HUDEP-2 (cell line): ENCODE results near the gene ACSS2.

Source experiments
- DNase-seq, 76 experiments: peaks; one replicate each; lab custom pipeline; 2025; ENCODE audit not compliant: unreplicated experiment in 76 of 76; lab: John Stamatoyannopoulos, UW

The ACSS2 gene, protein sequence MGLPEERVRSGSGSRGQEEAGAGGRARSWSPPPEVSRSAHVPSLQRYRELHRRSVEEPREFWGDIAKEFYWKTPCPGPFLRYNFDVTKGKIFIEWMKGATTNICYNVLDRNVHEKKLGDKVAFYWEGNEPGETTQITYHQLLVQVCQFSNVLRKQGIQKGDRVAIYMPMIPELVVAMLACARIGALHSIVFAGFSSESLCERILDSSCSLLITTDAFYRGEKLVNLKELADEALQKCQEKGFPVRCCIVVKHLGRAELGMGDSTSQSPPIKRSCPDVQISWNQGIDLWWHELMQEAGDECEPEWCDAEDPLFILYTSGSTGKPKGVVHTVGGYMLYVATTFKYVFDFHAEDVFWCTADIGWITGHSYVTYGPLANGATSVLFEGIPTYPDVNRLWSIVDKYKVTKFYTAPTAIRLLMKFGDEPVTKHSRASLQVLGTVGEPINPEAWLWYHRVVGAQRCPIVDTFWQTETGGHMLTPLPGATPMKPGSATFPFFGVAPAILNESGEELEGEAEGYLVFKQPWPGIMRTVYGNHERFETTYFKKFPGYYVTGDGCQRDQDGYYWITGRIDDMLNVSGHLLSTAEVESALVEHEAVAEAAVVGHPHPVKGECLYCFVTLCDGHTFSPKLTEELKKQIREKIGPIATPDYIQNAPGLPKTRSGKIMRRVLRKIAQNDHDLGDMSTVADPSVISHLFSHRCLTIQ

DNA sequence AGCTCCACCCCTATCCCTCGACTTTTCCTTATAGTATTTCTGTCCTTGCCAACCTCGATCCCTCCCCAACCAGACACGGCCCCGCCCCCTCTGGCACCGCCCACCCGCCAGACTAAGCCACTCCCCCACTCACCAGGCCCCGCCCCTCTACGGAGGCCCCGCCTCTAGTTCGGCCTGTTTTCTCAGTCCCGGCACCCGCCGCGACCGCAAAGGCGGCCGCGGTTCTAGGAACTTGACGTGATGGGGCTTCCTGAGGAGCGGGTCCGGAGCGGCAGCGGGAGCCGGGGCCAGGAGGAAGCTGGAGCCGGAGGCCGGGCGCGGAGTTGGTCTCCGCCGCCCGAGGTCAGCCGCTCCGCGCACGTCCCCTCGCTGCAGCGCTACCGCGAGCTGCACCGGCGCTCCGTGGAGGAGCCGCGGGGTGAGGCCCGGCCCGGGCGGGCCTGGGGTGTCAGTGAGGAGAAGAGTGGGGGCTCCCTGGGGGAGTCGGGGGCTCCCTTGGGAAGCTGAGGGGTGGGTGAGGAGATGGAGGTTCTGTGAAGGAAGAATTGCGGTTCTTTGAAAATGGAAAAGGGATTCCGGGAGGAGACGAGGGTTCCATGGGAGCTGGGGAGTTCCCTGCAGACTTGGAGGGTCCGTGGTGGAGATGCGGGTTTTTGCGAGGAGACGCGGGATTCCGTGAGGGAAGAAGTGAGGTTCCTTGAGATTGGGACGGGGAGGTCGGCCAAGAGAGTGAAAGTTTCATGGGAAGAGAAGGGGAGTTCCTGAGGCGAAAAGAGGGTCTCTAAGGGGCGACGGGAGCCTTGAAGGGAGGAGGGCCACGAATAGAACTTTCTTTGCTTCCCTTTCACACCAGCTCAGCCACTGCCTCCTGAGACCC is at the start of gene ACSS2:
TSS of gene ACSS2 (plus strand) at position 207 of the 877 bp plus-strand sequence. CDS start at position 241, 34 bp downstream.
- peak in 33 of 76 experiments; percentile 14 to 98 (median 97) for DNase-seq

DNA sequence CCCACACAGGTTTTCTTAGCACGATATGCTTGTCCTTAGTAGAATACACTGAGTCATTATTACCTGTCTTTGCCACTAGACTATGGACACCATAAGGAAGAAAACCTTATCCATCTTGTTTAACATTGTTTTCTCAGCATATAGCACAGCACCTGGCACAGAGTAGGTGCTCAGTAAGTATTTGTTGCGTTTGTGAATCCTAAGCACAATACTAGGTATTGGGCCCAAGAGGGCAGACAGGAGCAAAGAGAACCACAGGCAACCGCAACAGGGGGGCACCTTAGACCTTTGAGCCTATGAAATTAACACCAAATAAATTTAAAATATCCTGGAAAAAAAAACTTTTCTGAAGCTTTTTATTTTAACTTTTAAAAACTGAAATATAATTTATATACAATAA is 47.2 kb upstream of the ACSS2 start:
- DNase-seq, result no peak

DNA sequence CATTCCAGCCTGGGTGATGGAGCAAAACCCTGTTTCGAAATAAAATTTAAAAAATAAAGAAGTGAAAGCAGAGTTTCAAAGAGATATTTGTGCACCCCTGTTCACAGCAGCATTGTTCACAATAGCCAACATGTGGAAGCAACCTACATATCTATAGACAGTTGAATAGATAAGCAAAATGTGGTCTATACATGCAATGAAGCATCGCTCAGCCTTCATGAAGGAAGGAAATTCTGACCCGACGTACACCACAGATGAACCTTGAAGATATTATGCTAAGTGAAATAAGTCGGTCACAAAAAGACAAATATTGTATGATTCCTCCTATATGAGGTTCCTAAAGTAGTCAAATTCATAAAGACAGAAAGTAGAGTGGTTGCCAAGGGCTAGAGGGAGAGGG is 44.5 kb upstream of the ACSS2 start:
- DNase-seq, result peak in 8 of 76 experiments; percentile 6 to 16 (median 9)

DNA sequence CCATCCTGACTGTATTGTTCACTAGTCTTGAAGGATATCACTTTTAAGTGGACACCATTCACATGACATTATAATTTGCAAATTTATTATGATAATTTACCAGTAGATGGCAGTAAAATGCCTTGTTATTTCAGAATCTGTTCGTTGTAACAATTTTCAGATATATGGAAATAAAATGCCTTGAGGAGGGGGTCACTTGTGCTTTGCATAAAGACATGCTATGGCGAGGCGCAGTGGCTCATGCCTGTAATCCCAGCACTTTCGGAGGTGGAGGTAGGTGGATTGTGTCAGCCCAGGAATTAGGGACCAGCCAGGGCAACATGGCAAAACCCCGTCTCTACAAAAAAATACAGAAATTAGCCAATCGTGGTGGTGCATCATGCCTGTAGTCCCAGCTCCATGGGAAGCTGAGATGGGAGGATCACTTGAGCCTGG is 41.9 kb upstream of the ACSS2 start:
- peak in 19 of 76 experiments; percentile 3 to 47 (median 19) for DNase-seq

DNA sequence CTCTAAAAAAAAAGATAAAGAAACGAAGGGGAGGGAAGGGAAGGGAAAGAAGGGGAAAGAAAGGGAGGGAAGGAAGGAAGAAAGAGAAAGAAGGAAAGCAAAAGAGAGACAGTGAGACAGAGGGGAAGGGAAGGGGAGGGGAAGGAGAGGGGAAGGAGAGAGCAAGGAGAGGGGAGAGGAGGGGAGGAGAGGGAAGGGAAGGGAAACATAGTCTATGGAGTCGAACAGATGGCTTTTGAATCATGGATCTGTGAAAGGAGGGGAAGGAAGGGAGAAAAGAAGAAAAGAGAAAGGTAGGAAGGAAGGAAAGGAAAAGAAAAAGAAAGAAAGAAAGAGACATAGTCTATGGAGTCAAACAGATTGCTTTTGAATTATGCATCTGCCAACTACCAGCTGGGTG is 34.3 kb upstream of the ACSS2 start:
- no peak for DNase-seq

DNA sequence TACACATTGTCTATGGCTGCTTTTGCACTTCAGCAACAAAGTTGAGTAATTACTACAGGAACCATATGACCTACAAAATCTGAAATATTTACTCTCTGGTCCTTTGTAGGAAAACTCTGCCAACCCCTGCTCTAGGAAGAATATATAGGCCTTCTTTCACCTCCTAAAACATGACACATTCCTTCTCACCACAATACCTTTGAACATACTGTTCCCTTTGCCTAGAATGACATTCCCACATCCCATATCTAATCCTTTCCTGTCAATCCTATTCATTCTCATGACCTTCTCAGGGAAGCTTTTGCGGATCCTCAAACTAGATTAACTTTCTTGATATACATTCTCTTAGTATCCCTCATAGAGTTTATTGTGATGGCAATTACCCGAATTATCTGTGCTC is 33.0 kb upstream of the ACSS2 start:
- no peak for DNase-seq

DNA sequence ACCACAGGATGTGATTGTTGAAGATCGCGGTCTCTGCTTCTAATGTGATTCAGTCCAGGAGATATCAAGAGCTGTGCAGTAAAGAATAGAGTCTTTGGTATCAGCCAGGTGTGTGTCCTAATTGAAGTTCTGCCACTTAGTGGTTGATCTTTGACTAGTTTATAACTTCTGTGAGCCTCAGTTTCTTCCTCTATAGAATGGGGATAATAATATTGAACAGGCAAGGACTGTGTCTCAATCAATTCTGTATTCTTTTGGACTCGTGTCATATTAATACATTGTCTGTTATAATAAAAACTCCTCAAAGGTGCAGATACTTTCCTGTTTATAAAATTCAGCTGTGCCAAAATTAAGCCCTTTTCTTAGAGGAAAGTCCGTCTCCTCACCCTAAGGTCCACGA is 27.8 kb upstream of the ACSS2 start:
- DNase-seq, result no peak

DNA sequence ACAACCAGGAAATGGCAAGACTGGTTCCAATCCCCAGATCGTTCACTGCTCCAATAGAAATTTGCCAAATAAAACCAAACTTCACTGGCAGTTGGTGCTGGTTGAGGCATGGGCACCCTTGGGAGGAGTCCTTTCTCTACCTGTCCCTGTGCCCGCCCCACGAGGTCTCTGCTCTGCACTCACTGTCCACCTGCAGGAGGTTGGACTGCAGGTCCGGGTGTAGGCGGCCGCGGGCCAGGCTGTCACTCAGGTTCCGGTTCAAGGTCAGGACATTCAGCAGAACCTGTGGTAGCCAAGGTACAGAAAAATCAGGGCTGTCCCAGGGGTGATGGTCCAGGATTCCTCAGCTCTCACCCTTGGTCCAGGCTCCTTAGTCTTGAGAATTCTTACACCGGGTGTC is 26.6 kb upstream of the ACSS2 start:
- DNase-seq, result no peak

DNA sequence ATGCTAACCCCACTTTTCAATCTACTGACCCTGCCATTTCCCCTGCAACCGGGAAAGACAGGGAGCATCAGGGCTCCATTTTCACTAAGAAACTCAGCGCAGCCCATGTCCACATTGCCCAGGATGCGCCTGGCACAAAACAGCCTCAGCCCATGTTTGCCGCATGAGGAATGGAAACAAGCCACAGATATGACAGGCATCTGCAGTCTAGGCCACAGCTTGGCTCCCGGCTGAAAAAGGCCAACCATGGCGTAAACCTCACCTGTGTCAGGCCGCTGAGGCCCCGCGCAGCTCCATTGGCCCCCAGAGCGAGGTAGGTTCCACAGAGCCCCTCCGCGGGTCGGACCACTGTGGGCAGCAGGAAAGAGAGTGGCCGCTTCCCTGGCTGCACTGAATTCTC is 25.4 kb upstream of the ACSS2 start:
- DNase-seq, result no peak

DNA sequence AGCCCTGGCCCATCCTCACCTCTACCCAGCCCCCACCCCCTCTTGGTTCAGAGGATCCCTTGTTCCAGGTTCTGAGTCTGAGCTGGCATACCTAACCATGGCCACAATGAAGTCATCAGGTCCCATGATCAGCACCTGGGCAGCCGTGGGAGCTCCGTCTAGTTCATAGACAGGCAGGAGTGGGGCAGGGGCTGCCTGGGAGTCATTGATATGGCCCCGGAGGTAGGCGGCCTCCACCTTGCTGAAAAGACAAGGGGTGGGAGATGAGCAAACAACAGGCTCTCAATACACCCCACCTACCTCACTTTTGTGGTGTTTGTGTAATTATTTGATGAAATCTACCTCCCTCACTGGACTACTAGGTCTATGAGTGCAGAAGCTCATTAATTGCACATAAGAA is 24.1 kb upstream of the ACSS2 start:
- no peak for DNase-seq

DNA sequence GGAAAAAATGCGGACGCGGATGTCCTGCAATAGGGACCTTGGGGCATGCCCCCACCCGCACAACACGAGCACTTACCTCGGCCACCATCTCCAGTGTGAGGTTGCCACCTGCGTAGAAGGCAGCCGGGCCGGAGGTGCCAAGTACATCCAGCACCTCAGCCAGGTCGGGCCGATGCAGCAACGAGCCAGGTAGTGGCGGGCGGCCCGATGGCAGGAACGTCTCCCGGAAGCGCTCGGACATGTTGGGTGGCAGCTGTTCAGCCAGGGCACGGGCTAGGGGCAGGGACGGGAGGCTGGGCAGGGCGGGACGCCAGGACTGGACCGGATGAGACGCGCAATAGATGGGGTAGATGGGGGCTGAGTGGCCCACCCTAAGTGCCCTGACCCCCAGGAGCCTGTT is 17.0 kb upstream of the ACSS2 start:
- DNase-seq, result no peak

DNA sequence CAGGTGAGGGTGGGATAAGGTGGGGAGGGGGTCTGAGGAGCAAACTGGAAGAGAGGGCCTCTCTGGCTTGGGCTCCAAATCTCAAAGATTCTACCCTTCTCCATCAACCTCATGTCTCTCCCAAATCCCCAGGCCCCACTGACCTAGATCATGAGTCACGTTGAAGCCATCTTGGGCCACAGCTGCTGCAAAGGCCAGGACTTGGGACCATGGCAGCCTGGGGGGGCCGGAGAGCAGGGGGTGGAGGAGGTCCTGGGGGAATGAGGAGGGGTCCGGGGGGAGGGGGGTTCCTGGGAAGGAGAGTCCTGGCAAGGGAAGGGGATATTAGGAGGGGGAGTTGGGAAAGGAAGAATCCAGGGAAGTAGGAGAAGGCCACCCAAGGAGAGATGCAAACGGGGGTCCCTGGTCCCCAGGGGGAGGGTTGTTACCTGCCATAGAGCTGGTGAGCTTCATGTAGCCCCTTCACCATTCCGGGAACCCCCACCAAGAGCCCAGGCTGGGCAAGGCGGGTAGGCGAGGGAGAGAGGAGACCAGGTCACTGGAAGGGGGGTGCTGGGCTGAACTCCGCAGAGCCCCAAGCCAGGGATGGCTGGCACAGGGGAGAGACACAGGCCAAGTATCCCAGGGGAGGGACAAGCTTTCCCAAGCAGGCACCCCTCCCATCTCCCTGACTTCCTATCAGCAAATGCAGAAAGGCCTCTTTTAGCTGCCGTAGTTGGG is 16.4 kb upstream of the ACSS2 start:
- DNase-seq, result no peak

DNA sequence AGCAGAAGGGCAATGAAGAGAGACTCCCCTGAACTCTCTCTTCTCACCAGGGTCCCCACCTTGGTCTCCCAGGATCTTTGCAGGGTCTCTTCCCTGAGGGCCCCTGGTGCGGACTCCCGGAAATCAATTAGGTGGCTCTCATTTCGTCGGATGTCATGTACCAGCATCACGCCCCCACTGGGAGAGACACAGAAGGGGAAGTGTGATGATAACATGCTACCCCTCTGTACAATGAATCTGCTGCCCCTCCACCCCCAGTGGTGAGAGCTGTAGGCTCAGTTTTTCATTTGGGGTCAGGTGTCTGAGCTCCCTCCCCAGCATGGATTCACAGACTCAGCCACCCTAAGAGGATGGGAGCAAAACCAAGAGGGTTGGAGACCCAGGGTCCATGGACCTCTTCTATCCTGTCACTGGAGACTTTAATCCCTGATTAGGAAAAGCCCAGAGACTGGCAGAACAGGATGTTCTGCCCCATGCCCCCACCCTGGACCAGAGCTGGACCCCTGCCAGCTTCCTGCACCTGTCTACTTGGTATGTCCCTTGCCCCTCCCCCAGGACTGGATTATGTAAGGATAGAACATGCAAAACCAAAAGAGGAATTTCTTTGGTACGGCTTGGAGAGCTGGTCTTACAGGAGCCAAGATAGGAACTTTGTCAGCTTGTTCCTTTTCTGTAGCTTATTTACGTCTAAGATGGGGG is 14.9 kb upstream of the ACSS2 start:
- DNase-seq, result no peak

DNA sequence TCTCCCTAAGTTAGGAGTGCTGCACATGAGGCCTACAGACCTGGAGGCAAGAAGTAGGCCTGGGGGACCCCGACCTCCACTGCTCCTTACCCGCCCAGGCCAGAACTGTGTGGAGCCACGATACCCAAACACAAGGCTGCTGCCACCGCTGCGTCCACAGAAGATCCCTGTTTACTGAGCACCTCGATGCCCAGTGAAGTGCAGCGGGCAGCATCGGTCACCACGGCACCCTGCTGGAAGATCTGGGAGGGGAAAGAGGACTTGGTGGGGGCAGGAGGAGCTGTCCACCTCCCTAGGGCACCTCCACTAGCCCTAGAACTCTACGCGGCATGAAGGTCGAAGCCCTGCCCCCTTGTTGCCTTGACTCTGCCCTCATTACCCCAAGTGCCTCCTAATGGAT is 13.7 kb upstream of the ACSS2 start:
- DNase-seq, result no peak

DNA sequence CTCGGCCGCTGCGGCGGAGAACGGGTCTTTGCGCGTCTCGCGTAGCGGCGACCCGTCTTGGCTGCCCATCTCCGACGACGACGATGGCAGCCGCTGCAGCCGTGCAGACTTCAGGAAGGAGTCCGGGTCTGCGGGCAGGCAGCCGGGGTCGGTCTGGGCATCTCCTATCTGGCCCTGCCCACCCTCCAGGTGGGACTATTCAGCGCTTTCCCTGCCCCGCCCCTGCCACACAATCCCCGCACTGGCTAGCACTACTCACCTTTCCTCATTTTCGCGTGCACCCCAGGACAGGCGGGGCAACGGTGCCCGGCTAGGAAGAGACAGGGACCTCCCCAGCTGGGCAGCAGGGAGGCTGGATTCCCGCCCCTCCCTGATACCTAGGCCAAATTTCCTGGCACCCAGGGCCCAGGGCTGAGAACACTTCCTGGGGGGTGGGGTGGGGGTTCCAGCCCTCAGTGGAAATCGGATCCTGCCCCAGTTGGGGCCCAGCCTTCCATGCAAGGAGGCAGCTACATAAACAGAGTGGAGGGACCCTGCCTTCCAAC is 12.9 kb upstream of the ACSS2 start:
- no peak for DNase-seq

DNA sequence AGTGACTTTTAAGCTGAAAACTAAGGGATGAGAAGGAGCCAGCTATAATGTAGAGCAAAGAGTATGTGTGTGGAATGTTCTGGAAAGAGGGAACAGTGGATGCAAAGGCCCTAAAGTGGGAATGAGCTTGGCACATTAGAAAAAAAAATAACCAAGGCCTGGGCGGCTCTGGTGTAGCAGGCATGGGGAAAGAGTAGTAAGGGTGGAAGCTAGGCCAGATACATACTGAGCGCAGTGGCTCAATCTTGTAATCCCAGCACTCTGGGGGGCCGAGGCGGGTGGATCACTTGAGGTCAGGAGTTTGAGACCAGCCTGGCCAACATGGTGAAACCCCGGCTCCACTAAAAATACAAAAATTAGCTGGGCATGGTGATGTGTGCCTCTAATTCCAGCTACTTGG is 12.2 kb upstream of the ACSS2 start:
- DNase-seq, result no peak

DNA sequence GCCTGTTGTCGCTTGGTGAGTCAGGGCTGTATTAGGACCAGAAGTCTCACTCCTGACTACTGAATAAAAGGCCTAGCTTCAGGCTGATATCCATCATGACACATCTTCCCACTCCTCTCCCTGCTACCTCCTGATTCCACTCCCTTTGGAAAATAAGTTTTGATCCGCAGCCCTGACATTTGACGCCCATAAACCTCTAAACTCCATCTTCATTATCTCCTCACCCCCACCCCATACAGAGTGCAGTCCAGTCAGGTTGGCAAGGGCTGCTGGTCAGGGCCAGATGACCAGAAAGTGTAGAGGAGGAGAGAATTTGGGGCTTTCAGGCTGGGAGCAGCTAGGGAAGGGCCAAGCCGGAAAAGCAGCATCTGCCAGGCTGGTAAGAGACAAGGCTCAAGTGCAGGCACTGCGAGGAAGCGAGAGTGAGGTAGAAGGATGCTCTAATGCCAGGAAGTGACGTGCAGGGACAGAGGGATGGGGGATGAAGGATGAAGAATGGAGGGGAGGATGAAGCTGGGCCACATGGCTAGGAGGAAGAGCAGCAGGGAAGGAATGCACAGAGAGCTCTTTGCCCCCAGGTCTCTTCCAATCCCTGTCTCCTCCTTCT is 5.0 kb upstream of the ACSS2 start:
- DNase-seq, result no peak

DNA sequence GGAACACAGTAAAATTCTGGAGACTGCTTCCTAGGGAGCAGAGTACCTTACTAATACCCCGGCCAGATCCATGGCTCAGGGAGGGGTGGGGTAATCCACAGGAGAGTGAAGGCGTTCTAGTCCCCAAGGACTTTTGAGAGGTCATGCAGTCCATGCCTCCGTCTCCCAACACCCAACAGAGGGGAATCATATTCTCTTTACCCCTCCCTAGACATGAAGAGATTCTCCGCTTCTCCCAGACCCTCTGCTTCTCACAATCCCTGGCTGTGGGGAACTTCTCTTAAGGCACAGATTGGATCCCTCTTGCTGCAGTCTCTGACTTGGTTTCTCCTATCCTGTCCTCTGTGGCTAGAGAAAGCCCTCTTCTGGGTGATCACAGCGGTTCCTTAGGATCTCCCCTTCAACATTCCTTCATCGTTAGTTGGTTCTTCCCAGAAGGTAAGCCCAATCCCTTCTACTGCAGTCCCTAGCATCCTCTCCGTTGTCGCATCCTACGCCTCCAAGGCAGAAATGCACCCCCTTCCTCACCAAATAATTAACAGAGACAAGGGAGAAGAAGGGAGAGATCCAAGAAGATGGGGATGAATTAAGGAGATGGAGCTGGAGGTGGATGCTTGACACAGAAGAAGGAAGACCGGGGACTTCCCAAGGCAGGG is 4.3 kb upstream of the ACSS2 start:
- no peak for DNase-seq
